Natural killer cell (primary cell): Measurements from ENCODE around the gene KAZN. TPM values are rescaled to one million over a fixed set of nuclear protein-coding genes. Genes with fewer than 3 reads are reported as not detected.

ENCODE experiments used
- ATAC-seq, 3 donors: fragments of 150-1000 bp in 2 of 3; fragments of 200-7000 bp in 1 of 3; cut with Tn5 transposase; 1 replicate in 1 of 3; 2 replicates in 2 of 3; pipeline ENCODE4 v1.10.0; 2021; ENCODE audit warnings: mild to moderate bottlenecking in 2 of 3, moderate library complexity in 2 of 3
- DNase-seq, 2 donors: peaks; one replicate each; pipeline versions ENCODE4 v3.0.0 to v3.0.0-alpha.2; 2013 to 2021; ENCODE audit warnings: mixed read lengths in 1 of 2
- H3K27ac ChIP-seq: one replicate; pipeline ENCODE4 v1.5.1; 2013; ENCODE audit warnings: mild to moderate bottlenecking, low read length
- H3K27me3 ChIP-seq: one replicate; pipeline ENCODE4 v1.6.1; 2013; ENCODE audit warnings: low read length; ENCODE audit not compliant: control insufficient read depth, insufficient read depth
- H3K36me3 ChIP-seq: one replicate; pipeline ENCODE4 v1.6.1; 2013; ENCODE audit warnings: low read length; ENCODE audit not compliant: control insufficient read depth, insufficient read depth
- H3K4me1 ChIP-seq: one replicate; pipeline ENCODE4 v1.6.1; 2013; ENCODE audit warnings: low read length; ENCODE audit not compliant: control insufficient read depth, insufficient read depth
- H3K4me3 ChIP-seq: one replicate; pipeline ENCODE4 v1.5.1; 2013; ENCODE audit warnings: low read length
- H3K9me3 ChIP-seq: one replicate; pipeline ENCODE4 v1.6.1; 2013; ENCODE audit warnings: low read length; ENCODE audit not compliant: control insufficient read depth, insufficient read depth
- H3K27ac Mint-ChIP-seq, 2 donors: one replicate each; pipeline ENCODE4 v1.8.0; 2022; ENCODE audit warnings: mild to moderate bottlenecking in 2 of 2, mixed read lengths in 2 of 2, moderate library complexity in 1 of 2
- H3K27me3 Mint-ChIP-seq, 2 donors: one replicate each; pipeline ENCODE4 v1.8.0; 2022; ENCODE audit warnings: low read depth in 2 of 2, mixed read lengths in 2 of 2
- H3K36me3 Mint-ChIP-seq: one replicate; pipeline ENCODE4 v1.8.0; 2022; ENCODE audit warnings: mixed read lengths
- H3K4me1 Mint-ChIP-seq, 2 donors: one replicate each; pipeline ENCODE4 v1.8.0; 2022; ENCODE audit warnings: mixed read lengths in 2 of 2
- H3K4me3 Mint-ChIP-seq: one replicate; pipeline ENCODE4 v1.8.0; 2022; ENCODE audit warnings: mild to moderate bottlenecking, moderate library complexity, mixed read lengths
- H3K9me3 Mint-ChIP-seq, 2 donors: one replicate each; pipeline ENCODE4 v1.8.0; 2022; ENCODE audit warnings: mixed read lengths in 2 of 2
- CTCF ChIP-seq: fragments of 200-600 bp; IDR thresholded peaks from one replicate; pipeline ENCODE4 v1.8.0; 2022; ENCODE audit warnings: antibody characterized with exemption
- WGBS: methylation state at CpG from one replicate; pipeline ENCODE4 v1.1.7; 2013; ENCODE audit warnings: missing lambda C conversion rate; ENCODE audit not compliant: insufficient coverage; 5-methylcytosine and 5-hydroxymethylcytosine counted together
- intact Hi-C: fragments of 100-400 bp; cut with micrococcal nuclease; formaldehyde crosslinking; loops from one replicate; pipeline ENCODE4 v1.14.2; 2022
- total RNA-seq, 4 donors: library from RNA; stranded (reverse); fragments of 120-200 nt in 1 of 4; gene quantifications; one replicate each; pipeline versions ENCODE4 v1.2.3 to v1.2.4, GENCODE V29; 2013 to 2022

Gene KAZN
- total RNA-seq, 3 donors from 2014 or later (not counting 1 experiment from before 2014, with no cell fraction given) = 1.2 to 2.0 (median 1.7) TPM

- no peak overlapping the region for H3K27ac Mint-ChIP-seq
- H3K36me3 ChIP-seq = no peaks in the 10 kb centered on the region
These were observed 13.3 kb downstream of the KAZN start for GRCh38 chr1:14611792-14612191.

GRCh38 chr1:14612256-14612655 lies 13.8 kb downstream of the KAZN start:
- no peaks in the 10 kb centered on the region for H3K9me3 Mint-ChIP-seq
- Histone ChIP-seq H3K27ac (no peak overlapping the region), H3K27me3 (no peaks in the 10 kb centered on the region), H3K9me3 (no peaks in the 10 kb centered on the region), H3K4me1 (no peaks in the 10 kb centered on the region), H3K36me3 (no peaks in the 10 kb centered on the region), H3K4me3 (no peak overlapping the region)
- TF ChIP-seq CTCF = no peak
- DNase-seq = no peak
- H3K27me3 Mint-ChIP-seq = peaks cover 10 to 19% of the 10 kb centered on the region in 2 donors
- H3K36me3 Mint-ChIP-seq = no peaks in the 10 kb centered on the region
- no peak overlapping the region for H3K4me3 Mint-ChIP-seq
- WGBS = 92% methylated on average over 5 of the region's 5 CpGs
- H3K27ac Mint-ChIP-seq = no peak overlapping the region
- H3K4me1 Mint-ChIP-seq = no peaks in the 10 kb centered on the region
- no peak for ATAC-seq
- intact Hi-C loops = no loop called here

More at GRCh38 chr1:14611792-14612191, 13.3 kb downstream of the KAZN start:
- H3K9me3 Mint-ChIP-seq = no peaks in the 10 kb centered on the region
- H3K4me1 Mint-ChIP-seq = no peaks in the 10 kb centered on the region
- H3K36me3 Mint-ChIP-seq = no peaks in the 10 kb centered on the region
- Histone ChIP-seq H3K27me3 (no peaks in the 10 kb centered on the region), H3K4me3 (no peak overlapping the region), H3K4me1 (no peaks in the 10 kb centered on the region), H3K9me3 (no peaks in the 10 kb centered on the region), H3K27ac (no peak overlapping the region)
- intact Hi-C loops = no loop called here
- DNase-seq = no peak
- ATAC-seq = no peak
- no peak for TF ChIP-seq CTCF
- peaks cover 10 to 24% of the 10 kb centered on the region in 2 donors for H3K27me3 Mint-ChIP-seq
- WGBS = 100% methylated on average over 1 of the region's 3 CpGs
- H3K4me3 Mint-ChIP-seq = no peak overlapping the region

GRCh38 chr1:14613926-14614325 lies 15.4 kb downstream of the KAZN start:
- 83% methylated on average over 3 of the region's 3 CpGs for WGBS
- ATAC-seq (no peak), DNase-seq (no peak)
- intact Hi-C loops = no loop called here
- Histone ChIP-seq H3K36me3 (no peaks in the 10 kb centered on the region), H3K9me3 (no peaks in the 10 kb centered on the region), H3K4me3 (no peak overlapping the region), H3K27me3 (no peaks in the 10 kb centered on the region), H3K27ac (no peak overlapping the region), H3K4me1 (no peaks in the 10 kb centered on the region)
- H3K27ac Mint-ChIP-seq = no peak overlapping the region
- no peak overlapping the region for H3K4me3 Mint-ChIP-seq
- H3K27me3 Mint-ChIP-seq = peaks cover 2 to 17% of the 10 kb centered on the region in 2 donors
- no peaks in the 10 kb centered on the region for H3K36me3 Mint-ChIP-seq
- no peaks in the 10 kb centered on the region for H3K4me1 Mint-ChIP-seq
- H3K9me3 Mint-ChIP-seq = no peaks in the 10 kb centered on the region
- no peak for TF ChIP-seq CTCF

- peaks cover 0 to 17% of the 10 kb centered on the region in 2 donors for H3K27me3 Mint-ChIP-seq
- no peak overlapping the region for H3K27ac Mint-ChIP-seq
- H3K4me3 Mint-ChIP-seq = no peak overlapping the region
- DNase-seq = no peak
- no peak for ATAC-seq
- intact Hi-C loops = no loop called here
- no peak overlapping the region for H3K27ac ChIP-seq
- no peaks in the 10 kb centered on the region for H3K36me3 Mint-ChIP-seq
- no peaks in the 10 kb centered on the region for H3K9me3 Mint-ChIP-seq
- WGBS = 94% methylated on average over 6 of the region's 6 CpGs
- no peaks in the 10 kb centered on the region for H3K4me1 Mint-ChIP-seq
- H3K4me1 ChIP-seq = no peaks in the 10 kb centered on the region
- no peak overlapping the region for H3K4me3 ChIP-seq
- no peak for TF ChIP-seq CTCF
- H3K36me3 ChIP-seq = no peaks in the 10 kb centered on the region
- no peaks in the 10 kb centered on the region for H3K9me3 ChIP-seq
- no peaks in the 10 kb centered on the region for H3K27me3 ChIP-seq
These were observed 15.9 kb downstream of the KAZN start for GRCh38 chr1:14614341-14614740.
